Keratinocyte (primary cell): Measurements from ENCODE around the gene MBLAC1.

Experiments used
- CTCF ChIP-seq, 3 experiments: IDR thresholded peaks in 1 of 3; conservative IDR thresholded peaks in 1 of 3; optimal IDR thresholded peaks in 1 of 3; 2 replicates in 2 of 3; 3 replicates in 1 of 3; pipeline versions ENCODE3 to v1.5.1; 2011; ENCODE audit warnings: low read length in 3 of 3, mild to moderate bottlenecking in 3 of 3, moderate library complexity in 2 of 3, control low read depth in 1 of 3, inconsistent platforms in 1 of 3; ENCODE audit not compliant: insufficient read depth in 2 of 3; ENCODE audit errors: extremely low read depth in 1 of 3
- EZH2 ChIP-seq: IDR thresholded peaks from one replicate; pipeline ENCODE4 v1.6.1; 2012; ENCODE audit warnings: inconsistent platforms, mild to moderate bottlenecking, low read length, moderate library complexity

- TF ChIP-seq EZH2: no peak
- TF ChIP-seq CTCF (optimal IDR thresholded peaks at IDR 0.05 in 1 of 3, IDR thresholded peaks at IDR 0.05 in 1 of 3, conservative IDR thresholded peaks at IDR 0.05 in 1 of 3; ENCODE audit: extremely low read depth in 1 of 3, insufficient read depth in 2 of 3, low read length in 3 of 3): no peak
These were observed 45.7 kb upstream of the MBLAC1 start for GRCh38 chr7:100080907-100081534.
